SKM-1 treated with dmso at 0.1 percent for 144 hours (cell line): ENCODE measurements around the gene TMCO4.

Experiments
- DNase-seq: peaks from one replicate; lab custom pipeline; 2025; ENCODE audit not compliant: unreplicated experiment; lab: John Stamatoyannopoulos, UW

Gene TMCO4

DNA sequence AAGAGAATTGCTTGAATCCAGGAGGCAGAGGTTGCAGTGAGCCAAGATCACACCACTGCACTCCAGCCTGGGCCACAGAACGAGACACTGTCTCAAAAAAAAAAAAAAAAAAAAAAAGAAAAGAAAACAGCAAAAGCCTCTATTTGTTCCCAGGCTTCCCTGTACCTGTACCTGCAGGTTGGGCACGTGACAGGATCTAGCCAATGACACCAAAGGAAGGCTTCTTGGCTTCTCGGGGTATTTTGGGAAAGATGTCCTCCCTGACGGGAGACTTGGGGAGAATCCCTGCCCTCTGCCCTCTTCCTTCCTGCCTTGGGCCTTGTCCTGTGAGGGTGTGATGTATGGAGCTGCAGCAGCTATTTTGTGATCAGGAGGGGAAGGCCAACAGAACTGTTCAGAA lies 22.8 kb downstream of the TMCO4 start:
- no peak for DNase-seq

DNA sequence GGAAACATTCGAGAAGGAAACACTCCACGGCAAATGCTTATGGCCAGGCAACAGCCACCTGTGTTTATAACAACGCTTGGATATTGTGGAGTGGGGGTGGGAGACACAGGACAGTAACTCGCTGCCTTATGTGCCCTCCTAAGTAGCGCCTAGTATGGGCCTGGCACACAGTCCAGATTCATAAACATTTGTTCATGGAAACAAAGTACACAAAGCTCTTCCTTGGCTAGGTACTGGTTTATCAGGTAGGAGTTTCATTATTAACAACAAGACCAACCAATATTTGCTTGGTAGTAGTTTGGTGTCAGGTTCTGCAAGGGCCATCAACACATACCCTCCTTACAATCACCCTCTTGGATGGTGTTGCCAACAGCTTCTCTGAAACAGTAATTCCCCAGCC lies 23.4 kb downstream of the TMCO4 start:
- no peak for DNase-seq

DNA sequence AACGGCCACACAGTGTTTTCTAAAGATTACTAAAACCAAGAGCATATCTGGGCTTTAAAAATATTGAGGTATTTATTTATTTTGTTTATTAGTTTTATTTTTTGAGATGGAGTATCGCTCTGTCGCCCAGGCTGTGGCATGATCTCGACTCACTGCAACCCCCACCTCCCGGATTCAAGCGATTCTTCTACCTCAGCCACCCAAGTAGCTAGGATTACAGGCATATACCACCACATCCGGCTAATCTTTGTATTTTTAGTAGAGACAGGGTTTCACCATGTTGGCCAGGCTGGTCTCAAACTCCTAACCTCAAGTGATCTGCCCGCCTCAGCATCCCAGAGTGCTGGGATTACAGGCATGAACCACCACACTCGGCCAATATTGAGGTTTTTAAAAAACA lies 23.9 kb downstream of the TMCO4 start:
- no peak for DNase-seq

DNA sequence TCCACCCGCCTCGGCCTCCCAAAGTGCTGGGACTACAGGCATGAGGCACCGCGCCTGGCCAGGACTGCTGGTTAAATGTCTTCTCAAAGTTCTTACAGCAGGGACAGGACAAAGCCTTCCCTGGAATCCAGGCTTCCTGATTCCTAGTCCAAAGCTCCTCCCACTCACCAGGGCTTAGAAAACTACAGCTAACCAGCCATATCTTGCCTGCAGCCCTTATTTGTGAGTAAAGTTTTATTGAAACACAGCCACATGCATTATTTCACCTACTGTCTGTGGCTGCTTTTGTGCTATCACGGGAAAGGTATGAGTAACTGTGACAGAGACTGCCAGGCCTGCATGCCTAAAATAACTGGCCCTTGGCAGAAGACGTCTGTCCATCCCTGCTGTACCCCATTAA lies 24.4 kb downstream of the TMCO4 start:
- DNase-seq = no peak

DNA sequence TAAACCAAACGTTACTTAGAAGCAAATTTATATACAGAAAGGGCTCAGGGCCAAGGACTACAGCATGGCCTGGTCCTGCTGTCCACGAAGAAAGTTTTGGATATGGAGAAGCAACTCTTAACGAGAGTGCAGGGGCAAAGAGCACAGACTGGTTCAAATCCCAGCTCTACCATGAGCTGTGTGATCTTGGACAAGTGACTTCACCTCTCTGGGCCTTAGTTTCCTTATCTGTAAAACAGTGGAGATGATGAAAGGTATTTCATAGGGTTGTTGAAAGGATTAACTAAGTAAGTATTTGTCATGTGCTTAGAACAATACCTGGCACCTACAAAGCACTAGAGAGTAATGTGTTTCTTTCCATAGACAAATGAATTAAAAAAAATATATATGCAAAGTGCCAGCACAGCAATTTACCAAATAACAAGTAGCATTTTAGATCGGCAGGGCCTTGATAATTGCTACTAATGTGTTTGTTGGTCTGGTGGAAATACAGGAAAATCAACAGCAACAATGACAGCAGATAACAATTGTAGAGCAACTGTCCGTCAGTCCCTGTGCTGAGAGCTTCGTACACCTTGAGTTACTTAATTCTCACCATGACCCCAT lies 25.4 kb downstream of the TMCO4 start:
- DNase-seq = no peak

DNA sequence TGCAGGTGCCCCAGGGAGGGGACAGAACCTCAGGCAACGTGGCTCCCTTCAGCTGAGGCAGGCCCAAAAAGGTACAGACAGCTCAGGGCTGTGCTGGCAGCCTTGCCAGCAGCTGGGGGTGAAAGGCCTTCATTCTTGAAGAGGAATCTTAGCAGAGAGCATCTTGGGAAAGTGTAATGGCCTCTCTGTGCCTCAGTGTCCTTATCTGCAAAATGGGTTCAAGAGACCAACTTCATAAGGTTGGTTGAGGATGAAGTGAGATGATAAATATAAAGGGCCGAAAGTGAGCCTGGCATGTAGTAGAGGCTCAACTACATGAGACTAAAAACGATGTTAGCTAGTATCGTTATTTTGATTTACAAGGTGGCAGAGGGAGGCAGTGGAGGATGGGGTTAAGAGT lies 26.2 kb downstream of the TMCO4 start:
- no peak for DNase-seq

DNA sequence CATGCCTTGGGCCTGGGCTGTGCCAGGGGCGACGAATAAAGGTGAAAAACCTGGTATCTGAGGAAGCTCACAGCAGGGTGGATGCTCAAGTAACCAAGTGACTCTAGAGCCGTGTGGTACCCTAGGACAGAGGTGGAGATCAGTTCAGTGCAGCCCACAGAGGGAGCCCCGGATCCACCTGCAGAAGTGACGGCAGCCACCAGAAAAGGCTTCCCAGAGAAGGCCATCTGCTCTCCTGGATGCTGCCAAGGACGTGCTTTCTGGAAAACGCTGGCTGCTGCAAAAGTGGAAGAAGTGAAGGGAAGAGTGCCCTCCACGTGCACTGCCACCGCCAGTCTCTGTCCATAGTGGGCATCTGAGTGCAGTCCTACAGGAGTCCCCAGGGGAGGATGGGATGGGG lies 27.7 kb downstream of the TMCO4 start:
- DNase-seq = no peak

DNA sequence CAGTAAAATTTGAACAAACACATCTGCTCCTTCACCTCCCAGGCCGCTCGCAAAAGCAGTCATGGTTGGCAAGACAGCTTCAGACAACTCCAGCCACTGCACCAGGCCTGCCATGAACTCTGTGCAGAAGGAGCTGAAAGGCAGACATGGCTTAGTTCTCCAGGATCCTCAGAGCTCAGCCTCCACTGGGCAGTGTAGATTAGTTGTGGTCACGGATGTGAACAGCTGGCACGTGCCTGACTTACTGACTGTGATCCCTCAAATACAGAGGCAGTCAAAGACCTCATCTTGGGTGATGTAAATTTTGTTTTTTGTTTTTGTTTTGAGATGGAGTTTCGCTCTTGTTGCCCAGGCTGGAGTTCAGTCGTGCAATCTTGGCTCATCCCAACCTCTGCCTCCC lies 28.4 kb downstream of the TMCO4 start:
- DNase-seq = no peak

DNA sequence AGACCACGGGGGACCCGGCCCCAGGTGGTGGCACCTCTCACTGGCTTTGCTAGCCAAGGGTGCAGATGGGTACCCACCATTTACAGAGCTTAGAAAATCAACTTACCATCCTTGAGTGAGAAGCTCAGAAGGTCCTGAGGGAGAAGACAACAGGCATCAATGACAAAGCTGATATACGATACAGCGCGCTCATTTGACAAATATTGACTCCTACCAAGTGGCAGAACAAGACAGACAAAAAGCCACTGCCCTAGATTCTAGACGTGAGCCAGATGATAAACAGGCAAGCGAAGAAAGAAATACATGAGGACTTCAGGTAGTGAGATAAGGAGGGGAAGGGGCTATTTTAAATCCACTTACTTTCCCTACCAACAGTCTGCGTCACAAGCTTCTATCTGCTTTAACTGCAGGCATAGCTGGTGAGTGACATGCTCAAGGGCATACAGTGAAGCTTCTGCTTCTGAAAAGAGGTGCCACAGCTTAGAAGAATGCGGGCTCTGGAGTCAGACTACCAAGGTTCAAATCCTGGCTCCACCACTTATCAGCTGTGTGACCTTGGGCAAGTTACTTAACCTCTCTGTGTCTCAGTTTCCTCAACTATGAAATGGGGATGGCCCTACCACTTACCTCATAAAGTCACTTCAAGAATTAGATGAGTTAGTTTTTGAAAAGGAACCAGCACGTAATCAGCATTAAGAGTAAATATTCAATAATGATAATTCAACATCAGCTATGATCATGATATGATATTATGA lies 29.1 kb downstream of the TMCO4 start:
- DNase-seq = no peak

DNA sequence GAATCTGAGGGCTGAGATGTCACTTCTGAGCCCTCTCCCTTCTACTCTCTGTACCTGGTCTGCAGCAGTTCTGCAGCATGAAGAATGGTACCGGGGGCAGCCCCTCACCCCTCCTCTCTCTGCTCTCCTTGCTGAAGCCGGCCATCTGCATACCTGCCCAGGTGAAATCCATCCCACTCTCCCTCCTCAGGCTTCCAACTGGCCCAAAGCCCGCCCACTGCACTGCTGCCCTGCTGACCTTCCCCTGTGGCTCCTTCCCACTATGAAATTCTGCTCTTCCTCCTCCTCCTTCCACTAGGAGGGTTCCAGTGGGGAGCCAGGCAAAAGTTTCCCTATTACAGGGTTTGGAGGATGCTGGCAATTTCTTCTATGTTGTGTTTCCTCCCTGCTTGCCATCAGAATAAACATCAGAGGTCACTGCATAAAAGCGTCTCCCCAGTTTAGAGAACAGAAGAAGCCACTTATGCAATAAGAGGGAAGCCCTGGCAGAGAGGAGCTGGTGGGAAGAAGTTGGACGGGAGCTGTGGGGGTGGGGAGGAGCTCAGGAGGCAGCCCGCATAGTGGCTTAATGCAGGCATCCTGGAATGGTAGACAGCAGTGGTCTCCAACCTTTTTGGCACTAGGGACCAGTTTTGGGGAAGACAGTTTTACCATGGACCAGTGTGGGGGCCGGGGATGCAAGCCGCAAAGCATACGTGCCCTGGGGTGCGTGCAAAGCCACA lies 30.3 kb downstream of the TMCO4 start:
- DNase-seq = no peak

DNA sequence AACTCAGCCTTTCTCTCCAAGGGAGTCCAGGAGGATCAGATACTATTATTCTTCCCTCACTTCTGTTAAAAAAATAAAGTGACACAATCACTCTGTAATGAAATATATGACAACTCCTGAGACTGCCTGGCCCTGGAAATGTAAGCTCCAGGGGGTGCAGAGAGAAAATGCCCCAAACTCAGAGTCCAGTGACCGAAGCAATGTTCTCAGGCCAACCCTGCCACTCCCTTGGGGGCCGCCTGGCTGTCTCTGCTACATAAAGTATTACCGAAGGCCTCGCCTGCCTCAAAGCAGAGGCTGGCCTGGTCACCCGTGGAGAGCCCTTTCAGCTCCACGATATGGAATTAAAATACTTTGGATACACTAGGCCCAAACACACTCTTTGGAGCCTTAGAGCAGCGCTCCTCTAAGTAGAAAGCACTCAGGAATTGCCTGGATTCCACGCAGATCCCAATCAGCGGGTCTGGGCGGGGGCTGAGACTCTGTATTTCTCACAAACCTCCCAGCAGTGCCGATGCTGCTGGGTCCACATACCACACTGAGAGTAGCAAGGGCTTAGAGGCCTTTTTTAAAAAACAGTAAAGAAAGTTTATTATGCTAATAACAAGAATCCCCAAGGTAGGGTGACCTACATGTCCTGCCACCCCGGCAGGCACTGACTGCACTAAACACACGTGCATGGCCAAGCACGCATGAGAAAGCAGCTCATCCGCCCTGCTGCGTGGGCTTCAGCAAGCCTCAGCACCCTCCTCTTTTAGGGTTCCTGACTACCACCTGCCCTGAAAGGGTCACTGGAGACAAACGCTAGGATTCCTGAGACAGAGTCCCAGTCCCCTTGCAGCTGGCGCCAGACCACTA lies 31.1 kb downstream of the TMCO4 start:
- no peak for DNase-seq

DNA sequence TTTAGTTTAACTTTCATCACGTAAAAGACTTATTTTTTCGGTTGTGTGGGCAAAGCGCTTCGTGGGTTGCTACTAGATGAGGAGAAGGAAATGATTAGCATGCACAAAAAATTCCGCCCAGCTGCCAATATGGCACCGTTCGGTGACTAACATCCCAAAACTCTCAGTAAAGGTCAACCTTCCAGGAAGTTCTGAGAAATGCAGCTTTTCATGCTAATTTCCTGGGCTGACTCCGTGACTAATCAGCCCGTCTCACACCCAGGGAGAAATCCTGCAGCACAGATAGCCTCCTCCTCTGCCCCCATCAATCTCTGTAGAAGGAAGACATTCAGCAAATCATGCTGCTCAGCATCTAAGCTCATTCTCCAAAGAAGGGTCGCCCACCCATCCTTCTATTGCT lies 34.1 kb downstream of the TMCO4 start:
- no peak for DNase-seq

DNA sequence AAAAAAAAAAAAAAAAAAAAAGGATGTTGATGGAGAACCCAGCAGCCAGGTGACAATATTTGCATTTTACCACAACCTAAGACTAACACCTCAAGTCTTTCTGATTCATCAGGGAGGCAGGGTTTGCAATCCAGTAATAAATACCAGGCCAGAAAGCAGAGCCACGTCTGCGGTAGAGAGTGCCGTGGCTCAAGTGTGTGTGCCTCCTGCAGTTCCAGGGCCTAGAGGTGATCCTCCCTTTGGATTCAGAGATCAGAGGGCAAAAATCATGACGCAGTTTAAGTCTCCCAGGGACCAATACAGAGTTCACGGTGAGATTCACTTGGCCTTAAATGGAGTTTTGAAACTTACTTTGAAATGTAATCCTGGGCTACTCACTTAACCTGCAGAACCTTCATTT lies 34.9 kb downstream of the TMCO4 start:
- DNase-seq = no peak

DNA sequence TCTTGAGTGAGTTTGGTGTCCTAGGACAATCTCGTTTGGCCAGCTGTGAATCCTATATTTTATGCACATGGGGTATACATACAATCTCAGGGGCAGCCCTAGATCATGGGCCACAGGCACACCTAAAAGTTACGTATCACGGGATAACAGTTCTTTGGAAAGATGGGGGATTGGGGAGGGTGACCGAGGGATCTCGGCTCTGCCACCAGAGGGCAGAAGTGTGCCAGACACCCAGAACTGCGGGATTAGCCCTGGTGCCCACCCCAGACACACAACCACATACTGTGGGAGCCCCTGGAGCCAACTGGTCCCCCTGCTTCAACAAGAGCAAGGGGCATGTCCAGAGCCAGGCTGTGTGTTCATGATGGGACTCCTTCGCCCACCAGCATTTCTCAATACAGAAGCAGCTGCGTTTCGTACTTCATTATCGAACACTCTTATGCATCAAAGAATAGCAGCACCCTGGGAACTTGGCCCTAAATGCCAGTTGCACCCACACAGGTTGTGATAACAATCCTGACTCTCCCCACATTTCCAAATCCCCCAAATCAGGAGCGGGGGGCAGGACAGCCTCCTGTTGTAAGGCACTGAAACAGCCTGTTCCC lies 37.4 kb downstream of the TMCO4 start:
- no peak for DNase-seq

DNA sequence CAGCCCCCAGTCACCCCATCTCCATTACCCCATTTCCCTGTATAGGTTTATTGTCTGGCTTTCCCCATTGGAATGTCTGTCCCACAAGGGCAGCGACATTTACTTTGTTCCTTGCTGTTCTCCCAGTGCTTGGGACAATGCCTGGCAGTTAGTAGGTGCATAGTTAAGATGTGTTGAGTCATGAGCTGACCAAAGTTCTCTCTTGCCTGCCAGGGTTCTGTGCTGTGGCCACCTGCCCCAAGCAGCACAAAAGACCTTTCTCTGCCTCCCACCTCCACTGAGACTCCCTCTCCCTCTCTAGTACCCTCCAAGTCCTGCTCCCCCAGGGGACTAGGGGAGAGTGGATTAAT lies 40.0 kb downstream of the TMCO4 start:
- DNase-seq = no peak

DNA sequence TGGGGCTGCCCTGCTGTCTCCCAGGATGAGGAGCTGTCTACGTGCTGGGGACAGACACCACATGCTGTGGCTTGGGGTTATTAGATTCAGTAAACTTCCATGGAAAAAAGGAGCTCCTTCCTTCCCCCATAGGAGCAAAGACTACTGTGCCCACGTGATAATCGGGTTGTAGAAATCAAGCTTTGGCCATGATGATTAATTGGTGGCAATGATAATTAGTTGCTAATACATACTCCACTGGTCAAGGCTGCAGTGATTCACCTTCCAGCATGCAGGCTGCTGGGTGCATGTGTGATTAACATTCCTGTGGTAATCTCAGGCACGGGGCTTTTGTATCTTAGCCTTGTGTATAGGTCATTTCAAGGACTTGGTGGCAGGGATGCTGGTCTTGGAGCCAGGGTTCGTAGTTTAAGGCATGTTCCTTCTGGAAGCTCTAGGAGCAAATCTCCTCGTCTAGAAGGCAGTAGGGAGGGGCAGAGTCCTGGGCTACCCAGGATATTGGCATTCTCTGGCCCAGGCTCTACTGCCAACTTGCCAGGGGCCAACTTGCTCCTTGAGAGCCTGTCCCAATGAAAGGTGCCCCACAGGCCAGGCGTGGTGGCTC lies 41.4 kb downstream of the TMCO4 start:
- no peak for DNase-seq

DNA sequence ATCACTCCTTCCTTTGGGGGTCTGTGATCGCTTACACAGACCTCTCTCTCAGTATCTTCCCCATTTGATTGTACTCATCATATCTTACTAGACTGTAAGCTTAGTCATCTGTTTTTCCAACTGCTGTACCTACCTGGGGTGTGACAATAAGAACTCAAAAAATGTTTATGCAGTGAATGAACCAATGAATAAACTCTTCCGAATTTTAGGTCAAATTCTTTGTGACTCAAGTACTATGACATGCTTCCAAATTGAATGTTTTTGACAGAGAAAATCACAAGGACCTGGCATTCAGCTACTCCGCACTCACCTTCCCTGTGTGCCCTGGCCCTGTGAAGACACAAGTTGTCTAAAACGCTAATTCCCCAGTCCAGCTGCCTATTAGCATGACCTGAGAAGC lies 42.1 kb downstream of the TMCO4 start:
- DNase-seq = no peak

DNA sequence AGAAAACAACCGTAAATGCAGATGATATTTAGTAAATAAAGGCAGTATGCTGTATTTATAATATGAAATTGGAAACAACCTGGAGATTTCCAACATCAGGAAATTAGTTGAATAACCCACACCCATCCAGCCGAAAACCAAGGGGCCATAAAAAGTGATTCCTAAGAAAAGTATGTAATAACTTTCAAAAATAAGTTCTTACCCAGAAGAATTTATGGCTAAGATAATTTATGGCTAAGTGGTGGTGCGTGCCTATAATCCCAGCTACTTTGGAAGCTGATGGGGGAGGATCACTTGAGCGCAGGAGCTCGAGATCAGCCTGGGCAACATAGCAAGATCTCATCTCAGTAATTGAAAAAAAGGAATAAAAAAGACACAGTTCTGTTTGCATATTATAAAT lies 43.2 kb downstream of the TMCO4 start:
- DNase-seq = no peak

DNA sequence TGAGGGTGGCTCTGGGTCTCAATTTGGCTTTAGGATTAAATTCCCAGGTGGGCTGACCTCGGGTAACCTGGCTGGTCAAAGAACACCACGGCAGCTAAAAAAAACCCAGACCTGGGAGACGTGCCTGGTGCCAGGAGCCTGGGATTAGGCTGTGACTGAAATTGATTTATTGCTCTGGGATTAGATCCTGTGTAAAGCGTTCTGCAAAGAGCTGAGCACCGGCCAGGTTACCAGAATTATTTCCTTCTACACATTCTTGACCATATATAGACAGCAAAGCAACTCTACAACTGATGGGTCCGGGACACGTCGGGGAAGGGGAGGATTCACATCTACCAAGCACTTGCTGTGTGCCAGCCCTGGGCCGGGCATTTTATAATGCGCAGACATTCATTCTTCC lies 45.2 kb downstream of the TMCO4 start:
- DNase-seq = no peak

DNA sequence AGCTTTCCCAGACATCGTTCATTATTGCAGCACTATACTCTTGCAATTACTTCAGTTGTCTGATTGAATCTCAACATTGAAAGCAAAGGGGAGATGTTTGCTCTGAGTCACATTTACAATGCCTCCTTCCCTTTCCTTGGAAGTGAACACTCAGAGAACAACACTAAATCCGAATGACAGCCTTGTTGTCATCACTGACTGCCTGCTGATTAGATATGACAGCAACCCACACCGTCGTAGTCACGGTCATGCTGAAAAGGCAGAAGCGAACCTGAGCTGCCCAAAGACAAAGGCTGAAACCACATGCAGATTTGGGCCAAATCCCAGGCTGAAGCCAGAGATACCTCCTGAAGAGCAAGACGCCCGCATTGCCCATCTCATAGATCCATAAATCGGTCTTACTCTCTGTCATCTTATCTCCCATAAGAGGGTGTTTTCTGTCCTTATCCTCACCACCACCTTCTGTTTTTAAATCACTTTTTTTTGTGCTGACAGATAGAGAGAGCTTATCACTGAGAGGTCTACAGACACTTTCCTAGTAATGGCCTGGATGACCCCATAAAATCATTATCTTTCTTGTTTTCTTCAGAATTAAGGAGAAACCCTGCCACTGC lies 47.5 kb downstream of the TMCO4 start:
- no peak for DNase-seq
